Hepatocyte (in vitro differentiated cells): Measurements from ENCODE around the gene SSR1. TPM values are rescaled to one million over a fixed set of nuclear protein-coding genes. Genes with fewer than 3 reads are reported as not detected.

ENCODE experiments used
- DNase-seq: peaks from one replicate; pipeline ENCODE4 v3.0.0-alpha.2; 2016; ENCODE audit warnings: low spot score
- H2AFZ ChIP-seq: fragments of 200-600 bp; sonication (generic); 2 replicates; pipeline ENCODE4 v1.6.0; 2016; ENCODE audit warnings: antibody characterized with exemption, mild to moderate bottlenecking
- H3K27ac ChIP-seq: fragments of 200-600 bp; sonication (generic); 2 replicates; pipeline ENCODE4 v1.5.1; 2016; ENCODE audit warnings: mild to moderate bottlenecking
- H3K27me3 ChIP-seq: fragments of 200-600 bp; sonication (generic); 2 replicates; pipeline ENCODE4 v1.6.1; 2016
- H3K36me3 ChIP-seq: fragments of 200-600 bp; sonication (generic); replicated peaks from 2 replicates; pipeline ENCODE4 v1.5.1; 2016; ENCODE audit warnings: low read depth; ENCODE audit not compliant: insufficient read depth
- H3K4me1 ChIP-seq: fragments of 200-600 bp; sonication (generic); 2 replicates; pipeline ENCODE4 v1.5.1; 2016; ENCODE audit warnings: mild to moderate bottlenecking, moderate library complexity; ENCODE audit not compliant: insufficient read depth
- H3K4me2 ChIP-seq: fragments of 200-600 bp; sonication (generic); 2 replicates; pipeline ENCODE4 v1.6.0; 2016
- H3K4me3 ChIP-seq: fragments of 200-600 bp; sonication (generic); 2 replicates; pipeline ENCODE4 v1.5.1; 2016; ENCODE audit warnings: mild to moderate bottlenecking
- H3K79me2 ChIP-seq: fragments of 200-600 bp; sonication (generic); 2 replicates; pipeline ENCODE4 v1.6.0; 2017; ENCODE audit warnings: mild to moderate bottlenecking
- H3K9me2 ChIP-seq: fragments of 200-600 bp; sonication (generic); replicated peaks from 2 replicates; pipeline ENCODE4 v1.6.0; 2017; ENCODE audit warnings: mild to moderate bottlenecking; ENCODE audit not compliant: insufficient read depth
- H3K9me3 ChIP-seq: fragments of 200-600 bp; sonication (generic); 2 replicates; pipeline ENCODE4 v1.5.1; 2016; ENCODE audit warnings: low read depth, mild to moderate bottlenecking
- H4K20me1 ChIP-seq: fragments of 200-600 bp; sonication (generic); 2 replicates; pipeline ENCODE4 v1.6.0; 2016; ENCODE audit warnings: mild to moderate bottlenecking; ENCODE audit not compliant: insufficient read depth, poor library complexity, severe bottlenecking
- EZH2 ChIP-seq: fragments of 200-600 bp; sonication (generic); IDR thresholded peaks from 2 replicates; pipeline ENCODE4 v1.6.1; 2016; ENCODE audit warnings: antibody characterized with exemption, mild to moderate bottlenecking, borderline replicate concordance
- EZH2phosphoT487 ChIP-seq: fragments of 200-600 bp; sonication (generic); IDR thresholded peaks from one replicate; pipeline ENCODE4 v1.6.1; 2018; ENCODE audit warnings: antibody characterized with exemption, mild to moderate bottlenecking, low read depth, moderate library complexity; ENCODE audit not compliant: unreplicated experiment, severe bottlenecking
- WGBS: methylation state at CpG from one replicate; pipeline ENCODE4 v1.1.6; 2016; ENCODE audit warnings: low lambda C conversion rate; ENCODE audit errors: missing lambda C conversion rate; 5-methylcytosine and 5-hydroxymethylcytosine counted together
- polyA plus RNA-seq: library from polyadenylated mRNA; unstranded; fragments of >200 nt; fragmentation: Nextera tagmentation; extraction: Ambion mirVana; gene quantifications from 2 replicates; pipeline ENCODE4 v1.2.1, GENCODE V29; 2016
- total RNA-seq: library from RNA; depleted of rRNA; stranded (reverse); fragments of >200 nt; gene quantifications from 2 replicates; pipeline ENCODE4 v1.2.3, GENCODE V29; 2014
- TF ChIP-seq, protein P1 (sequence below): fragments of 200-600 bp; sonication (generic); IDR thresholded peaks from 2 replicates; pipeline ENCODE4 v1.5.1; 2016; ENCODE audit warnings: antibody characterized with exemption, mild to moderate bottlenecking; ENCODE audit not compliant: poor library complexity

Gene SSR1
- total and polyA plus RNA-seq, 2 experiments from 2014 or later = 170 to 195 TPM

DNA sequence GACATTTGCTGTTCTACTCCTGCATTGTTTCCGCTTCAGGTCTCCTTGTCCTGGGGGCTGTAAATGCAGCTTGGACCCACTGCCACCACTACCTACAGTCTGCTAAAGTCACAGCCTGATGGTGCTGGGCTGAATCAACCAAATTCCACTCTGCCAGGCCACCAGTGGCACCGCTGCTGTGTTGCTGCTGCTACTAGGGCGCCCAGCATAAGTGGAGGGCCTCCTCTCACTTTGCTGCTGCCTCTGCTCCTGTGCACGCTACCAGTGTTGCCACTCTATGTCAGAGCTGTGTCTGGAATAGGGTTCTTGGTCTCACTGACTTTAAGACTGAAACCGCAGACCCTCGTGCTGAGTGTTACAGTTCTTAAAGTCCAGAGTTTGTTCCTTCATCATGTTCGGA, 1.4 kb upstream of the SSR1 start:
- H2AFZ ChIP-seq = no peak overlapping the region
- no peaks in the 10 kb centered on the region for H3K27me3 ChIP-seq
- H3K79me2 ChIP-seq = peaks cover 30% of the 10 kb centered on the region
- no peak overlapping the region for H3K27ac ChIP-seq
- no peaks in the 10 kb centered on the region for H3K9me2 ChIP-seq
- no peak for DNase-seq
- no peak overlapping the region for H3K4me3 ChIP-seq
- peaks cover 8% of the 10 kb centered on the region for H3K4me1 ChIP-seq
- no peak overlapping the region for H3K4me2 ChIP-seq
- H4K20me1 ChIP-seq = peaks cover 10% of the 10 kb centered on the region
- H3K36me3 ChIP-seq = peaks cover 2% of the 10 kb centered on the region
- over 99% methylated on average over 7 of the region's 7 CpGs for WGBS
- H3K9me3 ChIP-seq = no peaks in the 10 kb centered on the region
- TF ChIP-seq EZH2 = no peak
- no peak for TF ChIP-seq EZH2phosphoT487
- TF ChIP-seq, protein P1, sequence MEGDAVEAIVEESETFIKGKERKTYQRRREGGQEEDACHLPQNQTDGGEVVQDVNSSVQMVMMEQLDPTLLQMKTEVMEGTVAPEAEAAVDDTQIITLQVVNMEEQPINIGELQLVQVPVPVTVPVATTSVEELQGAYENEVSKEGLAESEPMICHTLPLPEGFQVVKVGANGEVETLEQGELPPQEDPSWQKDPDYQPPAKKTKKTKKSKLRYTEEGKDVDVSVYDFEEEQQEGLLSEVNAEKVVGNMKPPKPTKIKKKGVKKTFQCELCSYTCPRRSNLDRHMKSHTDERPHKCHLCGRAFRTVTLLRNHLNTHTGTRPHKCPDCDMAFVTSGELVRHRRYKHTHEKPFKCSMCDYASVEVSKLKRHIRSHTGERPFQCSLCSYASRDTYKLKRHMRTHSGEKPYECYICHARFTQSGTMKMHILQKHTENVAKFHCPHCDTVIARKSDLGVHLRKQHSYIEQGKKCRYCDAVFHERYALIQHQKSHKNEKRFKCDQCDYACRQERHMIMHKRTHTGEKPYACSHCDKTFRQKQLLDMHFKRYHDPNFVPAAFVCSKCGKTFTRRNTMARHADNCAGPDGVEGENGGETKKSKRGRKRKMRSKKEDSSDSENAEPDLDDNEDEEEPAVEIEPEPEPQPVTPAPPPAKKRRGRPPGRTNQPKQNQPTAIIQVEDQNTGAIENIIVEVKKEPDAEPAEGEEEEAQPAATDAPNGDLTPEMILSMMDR = no peak

DNA sequence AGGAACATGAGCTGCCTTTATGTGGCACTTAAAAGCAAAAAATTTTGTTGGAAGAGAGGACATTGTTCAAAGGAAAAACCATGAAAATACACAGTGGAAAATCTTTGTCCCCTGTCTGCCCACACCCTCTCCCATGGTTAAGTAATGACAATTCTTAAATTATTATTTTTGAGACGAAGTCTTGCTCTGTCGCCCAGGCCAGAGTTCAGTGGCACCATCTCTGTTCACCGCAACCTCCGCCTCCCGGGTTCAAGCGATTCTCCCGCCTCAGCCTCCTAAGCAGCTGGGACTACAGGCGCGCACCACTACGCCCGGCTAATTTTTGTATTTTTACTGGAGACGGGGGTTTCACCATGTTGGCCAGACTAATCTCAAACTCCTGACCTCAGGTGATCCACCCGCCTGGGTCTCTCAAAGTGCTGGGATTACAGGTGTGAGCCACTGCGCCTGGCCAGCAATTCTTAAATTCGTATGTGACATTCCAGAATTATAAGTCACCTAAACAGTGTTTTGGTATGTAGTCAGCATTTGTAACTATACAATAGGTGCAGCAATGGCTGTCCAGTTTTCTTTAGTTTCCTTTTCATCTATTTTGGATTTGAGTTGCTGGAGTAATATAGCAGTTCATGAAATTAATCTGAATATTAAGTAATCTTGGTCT, 636 bp upstream of the SSR1 start:
- Histone ChIP-seq H3K9me2 (no peaks in the 10 kb centered on the region), H3K27me3 (no peaks in the 10 kb centered on the region), H3K9me3 (no peaks in the 10 kb centered on the region), H4K20me1 (peaks cover 12% of the 10 kb centered on the region), H3K4me1 (peaks cover 8% of the 10 kb centered on the region), H3K27ac (peak overlapping the region; percentile 94), H3K36me3 (peaks cover 2% of the 10 kb centered on the region), H2AFZ (peak overlapping the region; percentile 89), H3K79me2 (peaks cover 37% of the 10 kb centered on the region), H3K4me3 (peak overlapping the region; percentile 28), H3K4me2 (peak overlapping the region; percentile 78)
- 89% methylated on average over 15 of the region's 15 CpGs for WGBS
- no peak for DNase-seq
- TF ChIP-seq EZH2 (no peak), EZH2phosphoT487 (no peak)
- TF ChIP-seq, protein P1 = no peak

DNA sequence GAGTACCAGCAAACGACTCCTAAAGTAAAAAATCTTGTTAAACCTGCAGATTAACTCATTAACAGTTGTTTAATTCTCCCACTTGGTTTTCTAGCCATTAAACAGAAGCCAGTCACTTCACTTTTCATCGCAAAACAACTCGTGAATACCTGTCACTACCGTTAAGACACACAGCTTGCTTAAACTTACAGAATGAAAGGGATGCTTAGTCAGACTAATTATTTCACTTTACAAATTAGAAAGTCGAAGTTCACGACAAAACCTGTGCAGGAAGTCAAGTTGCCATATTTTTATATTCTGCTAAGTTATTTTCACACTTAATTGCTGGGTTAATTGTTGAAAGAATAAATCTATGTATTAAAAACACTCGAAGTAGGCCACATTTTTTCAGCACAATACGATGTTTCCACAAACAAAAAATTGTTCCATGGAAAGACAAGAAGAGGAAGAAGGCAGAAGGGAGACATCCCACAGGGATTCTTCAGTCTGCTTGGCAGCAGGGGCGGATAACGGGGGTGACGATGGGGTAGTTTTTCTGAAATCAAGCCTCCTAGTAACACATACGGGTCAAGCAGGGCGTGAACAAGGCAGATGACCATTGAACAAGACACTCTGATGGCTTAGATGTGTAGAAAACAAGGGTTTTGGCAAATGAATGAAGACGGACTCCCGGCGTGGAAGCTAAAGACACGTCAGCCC, 933 bp downstream of the SSR1 start:
- DNase-seq = no peak

More for the DNA sequence above, 933 bp downstream of the SSR1 start:
- H3K9me3 ChIP-seq = no peaks in the 10 kb centered on the region
- peak overlapping the region; percentile 86 for H3K4me2 ChIP-seq
- H3K4me1 ChIP-seq = peaks cover 8% of the 10 kb centered on the region
- peaks cover 2% of the 10 kb centered on the region for H3K36me3 ChIP-seq
- no peaks in the 10 kb centered on the region for H3K9me2 ChIP-seq
- TF ChIP-seq EZH2phosphoT487 = no peak
- TF ChIP-seq, protein P1 = no peak
- TF ChIP-seq EZH2 = no peak
- WGBS = 1% methylated on average over 17 of the region's 17 CpGs
- H3K27me3 ChIP-seq = no peaks in the 10 kb centered on the region
- peak overlapping the region; percentile 64 for H3K4me3 ChIP-seq
- peaks cover 14% of the 10 kb centered on the region for H4K20me1 ChIP-seq
- H3K27ac ChIP-seq = peak overlapping the region; percentile 92
- peaks cover 53% of the 10 kb centered on the region for H3K79me2 ChIP-seq
- H2AFZ ChIP-seq = peak overlapping the region; percentile 66
